Ovary (tissue), 9 donors: ENCODE results near the gene MKLN1. TPM values are rescaled to one million over a fixed set of nuclear protein-coding genes. Genes with fewer than 3 reads are reported as not detected.
"Not testable (repeated sequence)": the region's sequence is repeated elsewhere in the genome, so short reads cannot be mapped to it uniquely, and the experiment has no call there.

Experiments used
- DNase-seq, 5 donors: peaks; one replicate each; pipeline ENCODE4 v3.0.0-alpha.2; 2019 to 2020
- H3K27ac ChIP-seq, 2 donors: fragments of 200-600 bp; one replicate each; pipeline versions ENCODE4 v1.5.1 to v1.8.0; 2019 to 2022
- H3K27me3 ChIP-seq: fragments of 200-600 bp; one replicate; pipeline ENCODE4 v1.8.0; 2022
- H3K36me3 ChIP-seq: fragments of 200-600 bp; sonication (generic); one replicate; pipeline ENCODE4 v1.5.1; 2019
- H3K4me1 ChIP-seq: one replicate; pipeline ENCODE4 v1.8.1; 2013; ENCODE audit warnings: mild to moderate bottlenecking, moderate library complexity; ENCODE audit not compliant: insufficient read depth
- H3K4me3 ChIP-seq: fragments of 200-600 bp; sonication (generic); one replicate; pipeline ENCODE4 v1.5.1; 2017
- H3K9me3 ChIP-seq, 2 donors: fragments of 200-600 bp in 1 of 2; sonication (generic) in 1 of 2; one replicate each; pipeline versions ENCODE4 v1.5.1 to v1.8.1; 2013 to 2019; ENCODE audit warnings: mild to moderate bottlenecking in 1 of 2, moderate library complexity in 1 of 2
- CTCF ChIP-seq, 3 donors: fragments of 450-650 bp in 2 of 3; fragments of 200-600 bp in 1 of 3; IDR thresholded peaks; one replicate each; pipeline versions ENCODE4 v1.5.1 to v1.8.0; 2016 to 2022; ENCODE audit warnings: antibody characterized with exemption in 3 of 3, mild to moderate bottlenecking in 1 of 3
- EP300 ChIP-seq: sonication (generic); formaldehyde crosslinking; IDR thresholded peaks from one replicate; pipeline ENCODE4 v1.6.1; 2017; ENCODE audit warnings: antibody characterized with exemption
- POLR2A ChIP-seq: fragments of 450-650 bp; IDR thresholded peaks from one replicate; pipeline ENCODE4 v1.6.1; 2017; ENCODE audit warnings: antibody characterized with exemption, mild to moderate bottlenecking, moderate library complexity
- WGBS, 3 donors: extraction: QIAGEN DNeasy Blood & Tissue Kit in 1 of 3; methylation state at CpG; one replicate each; pipeline versions ENCODE4 v1.1.5 to v1.1.7; 2013 to 2017; 5-methylcytosine and 5-hydroxymethylcytosine counted together
- intact Hi-C, 4 donors: fragments of 100-400 bp; cut with DNase I; formaldehyde crosslinking; loops; one replicate each; pipeline versions ENCODE4 v1.11.0 to v1.15.1; 2022 to 2023
- polyA plus RNA-seq, 2 donors: library from polyadenylated mRNA; stranded (reverse); fragments of 200-250 nt in 1 of 2; fragments of 350-450 nt in 1 of 2; fragmentation: Illumina TruSeq in 1 of 2; extraction: RNeasy Lipid Tissue Mini Kit (QIAGEN cat#74804) in 1 of 2; gene quantifications; one replicate each; pipeline ENCODE4 v1.2.3, GENCODE V29; 2013 to 2014
- total RNA-seq, 7 donors: library from RNA; depleted of rRNA in 2 of 7; stranded (reverse); fragments of >200 nt in 2 of 7; fragmentation: NEBNext Ultra II Directional in 3 of 7; extraction: Animal tissue kit (Norgen Biotek cat#: 25700) in 3 of 7; gene quantifications; one replicate each; pipeline versions ENCODE4 v1.1.0 to v1.2.4, GENCODE V29; 2016 to 2023
- donor health status: DM: no; HTN: no; CAD: no; lungs with moderate emphysema.
- donor health status: DM: no; HTN: no; CAD: no.
- donor health status: Bipolar disorder and iron deficiency.
- donor health status: DM: yes; HTN: yes; CAD: no.
- donor health status: DM: no; HTN: no; CAD: no.
- donor health status: DM: yes; HTN: yes; CAD: no.

The MKLN1 gene
- total and polyA plus RNA-seq, 9 donors, result 12.7 to 87.1 (median 53.8) TPM

GRCh38 chr7:131302876-131303707, 24.6 kb upstream of the MKLN1 start:
- H3K9me3 ChIP-seq, result no peaks in the 10 kb centered on the region
- DNase-seq, result peak in 2 of 5 donors; percentile 39 to 47
- H3K36me3 ChIP-seq, result no peaks in the 10 kb centered on the region
- H3K4me1 ChIP-seq, result peaks cover 3% of the 10 kb centered on the region
- 52 to 56% (median 55%) methylated on average over 8 of the region's 8 CpGs for WGBS, 3 donors
- H3K4me3 ChIP-seq, result no peak overlapping the region
- TF ChIP-seq POLR2A (no peak), CTCF (IDR thresholded peaks at IDR 0.05) (peak in 1 of 3 donors; percentile 27)
- H3K27me3 ChIP-seq, result no peaks in the 10 kb centered on the region
- no peak overlapping the region for H3K27ac ChIP-seq
- intact Hi-C loops, result loop anchor here in 1 of 4 donors (5.0 kb wide), 1 partner anchor 196 kb away; no protein-coding TSS in a partner anchor

GRCh38 chr7:131305152-131305551, 22.5 kb upstream of the MKLN1 start:
- no peaks in the 10 kb centered on the region for H3K27me3 ChIP-seq
- no peak overlapping the region for H3K4me3 ChIP-seq
- intact Hi-C loops, result no loop called here
- no peak overlapping the region for H3K27ac ChIP-seq
- no peak for DNase-seq
- H3K4me1 ChIP-seq, result peaks cover 3% of the 10 kb centered on the region
- H3K9me3 ChIP-seq, result no peaks in the 10 kb centered on the region
- no peak for TF ChIP-seq CTCF (IDR thresholded peaks at IDR 0.05)
- no peak for TF ChIP-seq POLR2A
- TF ChIP-seq EP300, result no peak
- H3K36me3 ChIP-seq, result no peaks in the 10 kb centered on the region

GRCh38 chr7:131306041-131306440, 21.6 kb upstream of the MKLN1 start:
- H3K4me3 ChIP-seq, DNase-seq, H3K36me3 ChIP-seq, intact Hi-C loops, H3K27ac ChIP-seq, H3K9me3 ChIP-seq, H3K4me1 ChIP-seq, H3K27me3 ChIP-seq: not testable (repeated sequence)
- WGBS, 3 donors, result 91 to 96% (median 92%) methylated on average over 3 of the region's 3 CpGs

GRCh38 chr7:131306777-131307176, 20.9 kb upstream of the MKLN1 start:
- Histone ChIP-seq H3K27ac (no peak overlapping the region), H3K9me3 (no peaks in the 10 kb centered on the region), H3K4me1 (peaks cover 3% of the 10 kb centered on the region), H3K4me3 (no peak overlapping the region), H3K36me3 (no peaks in the 10 kb centered on the region), H3K27me3 (no peaks in the 10 kb centered on the region)
- DNase-seq, result no peak
- no peak for TF ChIP-seq POLR2A
- TF ChIP-seq CTCF (IDR thresholded peaks at IDR 0.05), result no peak
- no peak for TF ChIP-seq EP300
- intact Hi-C loops, result no loop called here

GRCh38 chr7:131307627-131308026, 20.0 kb upstream of the MKLN1 start:
- no peak overlapping the region for H3K4me3 ChIP-seq
- no peak for DNase-seq
- intact Hi-C loops, result no loop called here
- H3K27me3 ChIP-seq, result no peaks in the 10 kb centered on the region
- TF ChIP-seq CTCF (IDR thresholded peaks at IDR 0.05) (no peak), EP300 (no peak)
- H3K36me3 ChIP-seq, result no peaks in the 10 kb centered on the region
- H3K4me1 ChIP-seq, result peaks cover 3% of the 10 kb centered on the region
- 97 to 98% (median 97%) methylated on average over 1 of the region's 1 CpG for WGBS, 3 donors
- H3K9me3 ChIP-seq, result no peaks in the 10 kb centered on the region
- no peak overlapping the region for H3K27ac ChIP-seq
